ENCODE results near the gene KRT73.

Gene KRT73

GRCh38 chr12:52617403-52617785 is 965 bp downstream of the KRT73 start:
- no peak for DNase-seq (ENCODE audit: low read depth)

- no peak for DNase-seq (ENCODE audit: low read depth)
Measured at GRCh38 chr12:52616680-52617402, 1.5 kb downstream of the KRT73 start.

- DNase-seq (ENCODE audit: low read depth): no peak
Measured at GRCh38 chr12:52615912-52616311, 2.4 kb downstream of the KRT73 start.

GRCh38 chr12:52615208-52615868 is 3.0 kb downstream of the KRT73 start:
- no peak for DNase-seq (ENCODE audit: low read depth)

- DNase-seq (ENCODE audit: low read depth): no peak
Measured at GRCh38 chr12:52614381-52615207, 3.8 kb downstream of the KRT73 start.

- DNase-seq (ENCODE audit: low read depth): no peak
Measured at GRCh38 chr12:52613384-52614030, 4.9 kb downstream of the KRT73 start.

GRCh38 chr12:52612431-52613383 is 5.7 kb downstream of the KRT73 start:
- no peak for DNase-seq (ENCODE audit: low read depth)

- DNase-seq (ENCODE audit: low read depth): no peak
Measured at GRCh38 chr12:52611080-52611468, 7.3 kb downstream of the KRT73 start.

GRCh38 chr12:52608826-52609630 is 9.3 kb downstream of the KRT73 start:
- DNase-seq (ENCODE audit: low read depth): no peak

GRCh38 chr12:52608161-52608560 is 10.2 kb downstream of the KRT73 start:
- no peak for DNase-seq (ENCODE audit: low read depth)

GRCh38 chr12:52607314-52607713 is 11.0 kb downstream of the KRT73 start:
- no peak for DNase-seq (ENCODE audit: low read depth)

- no peak for DNase-seq (ENCODE audit: low read depth)
Measured at GRCh38 chr12:52606581-52607218, 11.7 kb downstream of the KRT73 start.

- no peak for DNase-seq (ENCODE audit: low read depth)
Measured at GRCh38 chr12:52606096-52606495, 12.3 kb downstream of the KRT73 start.

GRCh38 chr12:52605542-52605941 is 12.8 kb downstream of the KRT73 start:
- DNase-seq (ENCODE audit: low read depth): no peak

- no peak for DNase-seq (ENCODE audit: low read depth)
Measured at GRCh38 chr12:52604859-52605258, 13.5 kb downstream of the KRT73 start.

GRCh38 chr12:52603314-52603713 is 15.0 kb downstream of the KRT73 start:
- no peak for DNase-seq (ENCODE audit: low read depth)

- no peak for DNase-seq (ENCODE audit: low read depth)
Measured at GRCh38 chr12:52602552-52602951, 15.8 kb downstream of the KRT73 start.

GRCh38 chr12:52601671-52602070 is 16.7 kb downstream of the KRT73 start:
- DNase-seq (ENCODE audit: low read depth): no peak

- DNase-seq (ENCODE audit: low read depth): no peak
Measured at GRCh38 chr12:52600941-52601481, 17.3 kb downstream of the KRT73 start, which contains the start of gene KRT72. Gene KRT72, minus strand, starts transcription at chr12:52601463. Its CDS starts 11 bp downstream, at chr12:52601452.
